Esophagus muscularis mucosa (tissue), 4 donors: ENCODE measurements around the gene SEC61B. TPM values are rescaled to one million over a fixed set of nuclear protein-coding genes. Genes with fewer than 3 reads are reported as not detected.

ENCODE experiments used
- DNase-seq: peaks from one replicate; pipeline ENCODE4 v3.0.0-alpha.2; 2017; ENCODE audit errors: extremely low spot score
- H3K27ac ChIP-seq, 4 donors: fragments of 200-600 bp; sonication (generic); replicated peaks in 1 of 4; 1 replicate in 3 of 4; 2 replicates in 1 of 4; pipeline ENCODE4 v1.5.1; 2016 to 2019; ENCODE audit warnings: mild to moderate bottlenecking in 1 of 4
- H3K27me3 ChIP-seq, 4 donors: fragments of 200-600 bp; sonication (generic); one replicate each; pipeline versions ENCODE4 v1.5.1 to v1.6.0; 2016 to 2019
- H3K36me3 ChIP-seq, 4 donors: fragments of 200-600 bp; sonication (generic); one replicate each; pipeline ENCODE4 v1.5.1; 2016 to 2019
- H3K4me1 ChIP-seq, 4 donors: fragments of 200-600 bp; sonication (generic); one replicate each; pipeline ENCODE4 v1.5.1; 2016 to 2019
- H3K4me3 ChIP-seq, 4 donors: fragments of 200-600 bp; sonication (generic); 1 replicate in 2 of 4; 2 replicates in 2 of 4; pipeline ENCODE4 v1.5.1; 2016 to 2019; ENCODE audit warnings: mild to moderate bottlenecking in 4 of 4, moderate library complexity in 1 of 4
- H3K9me3 ChIP-seq, 4 donors: fragments of 200-600 bp; sonication (generic); 1 replicate in 3 of 4; 2 replicates in 1 of 4; pipeline ENCODE4 v1.5.1; 2016 to 2019
- CTCF ChIP-seq, 3 experiments: fragments of 200-600 bp in 2 of 3; fragments of 450-650 bp in 1 of 3; sonication (generic) in 2 of 3; IDR thresholded peaks; one replicate each; pipeline ENCODE4 v1.5.1; 2017 to 2019; ENCODE audit warnings: antibody characterized with exemption in 3 of 3, mild to moderate bottlenecking in 2 of 3, moderate library complexity in 1 of 3
- EP300 ChIP-seq: sonication (generic); formaldehyde crosslinking; IDR thresholded peaks from one replicate; pipeline ENCODE4 v1.6.1; 2017; ENCODE audit warnings: antibody characterized with exemption
- POLR2A ChIP-seq: fragments of 450-650 bp; IDR thresholded peaks from one replicate; pipeline ENCODE4 v1.6.1; 2017; ENCODE audit warnings: antibody characterized with exemption, moderate library complexity, mild to moderate bottlenecking, low read depth
- POLR2AphosphoS5 ChIP-seq, 2 donors: sonication (generic); formaldehyde crosslinking; IDR thresholded peaks; one replicate each; pipeline ENCODE4 v1.6.1; 2017; ENCODE audit warnings: antibody characterized with exemption in 2 of 2
- WGBS: methylation state at CpG from one replicate; pipeline ENCODE4 v1.1.5; 2018; 5-methylcytosine and 5-hydroxymethylcytosine counted together
- intact Hi-C: fragments of 100-400 bp; cut with DNase I; formaldehyde crosslinking; loops from one replicate; pipeline ENCODE4 v1.15.1; 2023
- total RNA-seq, 4 donors: library from RNA; depleted of rRNA; stranded (reverse); fragments of >200 nt; gene quantifications; one replicate each; pipeline versions ENCODE4 v1.1.0 to v1.2.1, GENCODE V29; 2016

SEC61B gene
- total RNA-seq, 4 donors from 2014 or later, result 53.6 to 67.9 (median 62.9) TPM

GRCh38 chr9:99181621-99182020, 40.5 kb upstream of the SEC61B start:
- H3K27ac ChIP-seq, result no peak overlapping the region
- no peak for TF ChIP-seq POLR2A
- no peak for TF ChIP-seq POLR2AphosphoS5 (IDR thresholded peaks at IDR 0.05)
- no peak for TF ChIP-seq CTCF (IDR thresholded peaks at IDR 0.05)
- no peak for TF ChIP-seq EP300
- H3K4me3 ChIP-seq, result no peak overlapping the region
- peaks cover 10 to 15% (median 14%) of the 10 kb centered on the region in 4 donors for H3K4me1 ChIP-seq
- no peaks in the 10 kb centered on the region for H3K9me3 ChIP-seq
- no peak for DNase-seq
- H3K36me3 ChIP-seq, result no peaks in the 10 kb centered on the region
- 74% methylated on average over 4 of the region's 4 CpGs for WGBS
- intact Hi-C loops, result loop anchor here (10.0 kb wide), 1 partner anchor 1143 kb away; no protein-coding TSS in a partner anchor
- H3K27me3 ChIP-seq, result no peaks in the 10 kb centered on the region

- intact Hi-C loops, result loop anchor here (10.0 kb wide), 1 partner anchor 1142 kb away; no protein-coding TSS in a partner anchor
- TF ChIP-seq POLR2A (no peak), EP300 (no peak), CTCF (IDR thresholded peaks at IDR 0.05) (no peak), POLR2AphosphoS5 (IDR thresholded peaks at IDR 0.05) (no peak)
Measured at GRCh38 chr9:99182356-99182755, 39.7 kb upstream of the SEC61B start.

GRCh38 chr9:99183616-99184015, 38.5 kb upstream of the SEC61B start:
- no peak overlapping the region for H3K4me3 ChIP-seq
- no peaks in the 10 kb centered on the region for H3K36me3 ChIP-seq
- intact Hi-C loops, result loop anchor here (10.0 kb wide), 1 partner anchor 1141 kb away; no protein-coding TSS in a partner anchor
- H3K27me3 ChIP-seq, result no peaks in the 10 kb centered on the region
- 88% methylated on average over 3 of the region's 3 CpGs for WGBS
- peaks cover 10 to 15% (median 14%) of the 10 kb centered on the region in 4 donors for H3K4me1 ChIP-seq
- DNase-seq, result peak; percentile 81
- TF ChIP-seq EP300, result no peak
- TF ChIP-seq POLR2AphosphoS5 (IDR thresholded peaks at IDR 0.05), result no peak
- TF ChIP-seq CTCF (IDR thresholded peaks at IDR 0.05), result no peak
- no peak for TF ChIP-seq POLR2A
- H3K9me3 ChIP-seq, result no peaks in the 10 kb centered on the region
- peak overlapping the region in 1 of 4 donors; percentile 21 for H3K27ac ChIP-seq

More at GRCh38 chr9:99182356-99182755, 39.7 kb upstream of the SEC61B start:
- 86% methylated on average over 3 of the region's 3 CpGs for WGBS
- Histone ChIP-seq H3K9me3 (no peaks in the 10 kb centered on the region), H3K4me1 (peaks cover 10 to 15% (median 14%) of the 10 kb centered on the region in 4 donors), H3K36me3 (no peaks in the 10 kb centered on the region), H3K4me3 (no peak overlapping the region), H3K27ac (no peak overlapping the region), H3K27me3 (no peaks in the 10 kb centered on the region)
- peak; percentile 37 for DNase-seq

- intact Hi-C loops, result loop anchor here (10.0 kb wide), 1 partner anchor 1141 kb away; no protein-coding TSS in a partner anchor
- peak overlapping the region; percentile 21 to 48 (median 36) for H3K27ac ChIP-seq
Measured at GRCh38 chr9:99184110-99184474, 38.0 kb upstream of the SEC61B start.

More at GRCh38 chr9:99184110-99184474, 38.0 kb upstream of the SEC61B start:
- Histone ChIP-seq H3K27me3 (no peaks in the 10 kb centered on the region), H3K4me3 (no peak overlapping the region), H3K36me3 (no peaks in the 10 kb centered on the region), H3K9me3 (no peaks in the 10 kb centered on the region), H3K4me1 (peaks cover 10 to 15% (median 14%) of the 10 kb centered on the region in 4 donors)
- 61% methylated on average over 7 of the region's 10 CpGs for WGBS
- DNase-seq, result peak; percentile 89
- TF ChIP-seq POLR2AphosphoS5 (IDR thresholded peaks at IDR 0.05) (no peak), POLR2A (no peak), CTCF (IDR thresholded peaks at IDR 0.05) (no peak), EP300 (no peak)
